PFSK-1 (cell line): Measurements from ENCODE around the gene IL10RB.

Source experiments
- FOXP2 ChIP-seq: optimal IDR thresholded peaks from 2 replicates; pipeline ENCODE3; 2011; ENCODE audit warnings: borderline replicate concordance, control low read depth, inconsistent platforms; ENCODE audit not compliant: insufficient read depth; ENCODE audit errors: extremely low read length, extremely low read depth
- POLR2AphosphoS5 ChIP-seq: IDR thresholded peaks from 2 replicates; pipeline ENCODE4 v1.6.1; 2012; ENCODE audit warnings: low read depth, mild to moderate bottlenecking, control low read depth, low read length, moderate library complexity
- REST ChIP-seq, 2 experiments: IDR thresholded peaks; 2 replicates each; pipeline versions ENCODE4 v1.6.1 to v1.8.0; 2011 to 2012; ENCODE audit warnings: low read depth in 2 of 2, low read length in 2 of 2, control low read depth in 1 of 2, inconsistent platforms in 1 of 2, mild to moderate bottlenecking in 1 of 2, moderate library complexity in 1 of 2; ENCODE audit not compliant: insufficient read depth in 1 of 2
- SIN3A ChIP-seq: IDR thresholded peaks from 2 replicates; pipeline ENCODE4 v1.6.1; 2012; ENCODE audit warnings: mild to moderate bottlenecking, low read length, moderate library complexity, borderline replicate concordance; ENCODE audit not compliant: insufficient read depth
- TAF1 ChIP-seq: IDR thresholded peaks from 2 replicates; pipeline ENCODE4 v1.6.1; 2012; ENCODE audit warnings: low read length, control low read depth, borderline replicate concordance; ENCODE audit not compliant: insufficient read depth

IL10RB gene

GRCh38 chr21:33261635-33262034 lies 4.5 kb upstream of the IL10RB start:
- TF ChIP-seq POLR2AphosphoS5: no peak
- no peak for TF ChIP-seq FOXP2
- no peak for TF ChIP-seq SIN3A
- TF ChIP-seq TAF1: no peak
- TF ChIP-seq REST (IDR thresholded peaks at IDR 0.05; ENCODE audit: insufficient read depth in 1 of 2, low read depth in 2 of 2, low read length in 2 of 2): no peak

- TF ChIP-seq FOXP2: no peak
- TF ChIP-seq SIN3A: no peak
- TF ChIP-seq TAF1: no peak
- TF ChIP-seq REST (IDR thresholded peaks at IDR 0.05; ENCODE audit: insufficient read depth in 1 of 2, low read depth in 2 of 2, low read length in 2 of 2): no peak
- TF ChIP-seq POLR2AphosphoS5: no peak
Observed at GRCh38 chr21:33262921-33263320, 3.2 kb upstream of the IL10RB start.

GRCh38 chr21:33264561-33264960 lies 1.6 kb upstream of the IL10RB start:
- TF ChIP-seq TAF1 (no peak), SIN3A (no peak), POLR2AphosphoS5 (no peak), FOXP2 (no peak), REST (IDR thresholded peaks at IDR 0.05; ENCODE audit: insufficient read depth in 1 of 2, low read depth in 2 of 2, low read length in 2 of 2) (no peak)

GRCh38 chr21:33265664-33266049 lies 510 bp upstream of the IL10RB start:
- peak; percentile 61; the same call in 1 of the 2 replicates for TF ChIP-seq SIN3A
- TF ChIP-seq POLR2AphosphoS5: no peak
- TF ChIP-seq FOXP2: no peak
- peak; percentile 80 to 91 for TF ChIP-seq REST (IDR thresholded peaks at IDR 0.05; ENCODE audit: insufficient read depth in 1 of 2, low read depth in 2 of 2, low read length in 2 of 2)
- no peak for TF ChIP-seq TAF1

GRCh38 chr21:33266789-33267135 lies 595 bp downstream of the IL10RB start:
- TF ChIP-seq POLR2AphosphoS5 (0 out of 2 replicates have a peak, but pooled peaks have one; percentile 4), SIN3A (no peak), TAF1 (no peak), FOXP2 (no peak), REST (IDR thresholded peaks at IDR 0.05; ENCODE audit: insufficient read depth in 1 of 2, low read depth in 2 of 2, low read length in 2 of 2) (no peak)
